ENCODE results near the gene TDRD12. TPM values are rescaled to one million over a fixed set of nuclear protein-coding genes. Genes with fewer than 3 reads are reported as not detected.

TDRD12 gene
- total and polyA plus RNA-seq, 2 donors (not counting 1 experiment from before 2014, with no cell fraction given), result 0.17 TPM; not detected in 1

GRCh38 chr19:32748497-32748896 lies 28.9 kb downstream of the TDRD12 start:
- H4K20me1 ChIP-seq (ENCODE audit: control insufficient read depth, extremely low read depth, insufficient read depth, low read length), result no peaks in the 10 kb centered on the region
- H3K9me3 ChIP-seq (ENCODE audit: control insufficient read depth, insufficient read depth, low read depth, low read length), result no peaks in the 10 kb centered on the region
- H3K4me2 ChIP-seq (ENCODE audit: extremely low read depth, insufficient read depth, low read length), result no peak overlapping the region
- no peak overlapping the region for H3K9ac ChIP-seq (ENCODE audit: insufficient read depth, low read length)
- TF ChIP-seq EZH2 (IDR thresholded peaks at IDR 0.05; ENCODE audit: low read length, missing control alignments) (no peak), CTCF (conservative IDR thresholded peaks at IDR 0.05 in 1 of 2, IDR thresholded peaks at IDR 0.05 in 1 of 2; ENCODE audit: low read depth in 1 of 2, low read length in 2 of 2) (no peak)
- H3K79me2 ChIP-seq (ENCODE audit: control insufficient read depth, insufficient read depth, low read length), result no peaks in the 10 kb centered on the region
- H3K36me3 ChIP-seq (ENCODE audit: control insufficient read depth, insufficient read depth, low read length), result no peaks in the 10 kb centered on the region
- H2AFZ ChIP-seq (ENCODE audit: low read length), result no peak overlapping the region
- no peak overlapping the region for H3K4me3 ChIP-seq (replicated peaks in 1 of 4; ENCODE audit: control extremely low read depth in 1 of 4, insufficient read depth in 1 of 4, low read depth in 3 of 4, low read length in 4 of 4)
- no peaks in the 10 kb centered on the region for H3K4me1 ChIP-seq (ENCODE audit: control insufficient read depth, extremely low read depth, insufficient read depth, low read length)
- no peak for DNase-seq (ENCODE audit: low read depth in 2 of 2)
- no peaks in the 10 kb centered on the region for H3K27me3 ChIP-seq (ENCODE audit: control insufficient read depth, insufficient read depth, low read length)
- H3K27ac ChIP-seq (ENCODE audit: insufficient read depth, low read length), result no peak overlapping the region

- DNase-seq (ENCODE audit: low read depth in 2 of 2), result no peak
- H4K20me1 ChIP-seq (ENCODE audit: control insufficient read depth, extremely low read depth, insufficient read depth, low read length), result no peaks in the 10 kb centered on the region
- TF ChIP-seq CTCF (conservative IDR thresholded peaks at IDR 0.05 in 1 of 2, IDR thresholded peaks at IDR 0.05 in 1 of 2; ENCODE audit: low read depth in 1 of 2, low read length in 2 of 2) (no peak), EZH2 (IDR thresholded peaks at IDR 0.05; ENCODE audit: low read length, missing control alignments) (no peak)
- H3K9me3 ChIP-seq (ENCODE audit: control insufficient read depth, insufficient read depth, low read depth, low read length), result no peaks in the 10 kb centered on the region
- no peak overlapping the region for H3K27ac ChIP-seq (ENCODE audit: insufficient read depth, low read length)
- H2AFZ ChIP-seq (ENCODE audit: low read length), result no peak overlapping the region
- no peak overlapping the region for H3K4me2 ChIP-seq (ENCODE audit: extremely low read depth, insufficient read depth, low read length)
- H3K79me2 ChIP-seq (ENCODE audit: control insufficient read depth, insufficient read depth, low read length), result no peaks in the 10 kb centered on the region
- no peaks in the 10 kb centered on the region for H3K36me3 ChIP-seq (ENCODE audit: control insufficient read depth, insufficient read depth, low read length)
- H3K9ac ChIP-seq (ENCODE audit: insufficient read depth, low read length), result no peak overlapping the region
- H3K4me1 ChIP-seq (ENCODE audit: control insufficient read depth, extremely low read depth, insufficient read depth, low read length), result no peaks in the 10 kb centered on the region
- H3K4me3 ChIP-seq (replicated peaks in 1 of 4; ENCODE audit: control extremely low read depth in 1 of 4, insufficient read depth in 1 of 4, low read depth in 3 of 4, low read length in 4 of 4), result no peak overlapping the region
- H3K27me3 ChIP-seq (ENCODE audit: control insufficient read depth, insufficient read depth, low read length), result no peaks in the 10 kb centered on the region
Measured at GRCh38 chr19:32748948-32749347, 29.4 kb downstream of the TDRD12 start.

- H3K9ac ChIP-seq (ENCODE audit: insufficient read depth, low read length), result no peak overlapping the region
- TF ChIP-seq EZH2 (IDR thresholded peaks at IDR 0.05; ENCODE audit: low read length, missing control alignments), result no peak
- no peak for TF ChIP-seq CTCF (conservative IDR thresholded peaks at IDR 0.05 in 1 of 2, IDR thresholded peaks at IDR 0.05 in 1 of 2; ENCODE audit: low read depth in 1 of 2, low read length in 2 of 2)
- H3K36me3 ChIP-seq (ENCODE audit: control insufficient read depth, insufficient read depth, low read length), result no peaks in the 10 kb centered on the region
- H4K20me1 ChIP-seq (ENCODE audit: control insufficient read depth, extremely low read depth, insufficient read depth, low read length), result no peaks in the 10 kb centered on the region
- no peaks in the 10 kb centered on the region for H3K4me1 ChIP-seq (ENCODE audit: control insufficient read depth, extremely low read depth, insufficient read depth, low read length)
- H3K27ac ChIP-seq (ENCODE audit: insufficient read depth, low read length), result no peak overlapping the region
- H3K27me3 ChIP-seq (ENCODE audit: control insufficient read depth, insufficient read depth, low read length), result no peaks in the 10 kb centered on the region
- no peak overlapping the region for H2AFZ ChIP-seq (ENCODE audit: low read length)
- H3K4me3 ChIP-seq (replicated peaks in 1 of 4; ENCODE audit: control extremely low read depth in 1 of 4, insufficient read depth in 1 of 4, low read depth in 3 of 4, low read length in 4 of 4), result no peak overlapping the region
- no peak for DNase-seq (ENCODE audit: low read depth in 2 of 2)
- no peaks in the 10 kb centered on the region for H3K79me2 ChIP-seq (ENCODE audit: control insufficient read depth, insufficient read depth, low read length)
- H3K4me2 ChIP-seq (ENCODE audit: extremely low read depth, insufficient read depth, low read length), result no peak overlapping the region
- H3K9me3 ChIP-seq (ENCODE audit: control insufficient read depth, insufficient read depth, low read depth, low read length), result no peaks in the 10 kb centered on the region
Measured at GRCh38 chr19:32749361-32749760, 29.8 kb downstream of the TDRD12 start.

Data from fibroblast of lung (primary cell).